ENCODE results near the gene PLSCR1.
A peak's percentile ranks its signal among the peaks of the same experiment; 100 is the strongest.

The PLSCR1 gene

GRCh38 chr3:146544002-146544928 is at the start of gene PLSCR1:
Gene PLSCR1, minus strand, starts transcription at chr3:146544607. Its CDS starts 8,055 bp downstream, at chr3:146536552.
- DNase-seq: peak; percentile 87

GRCh38 chr3:146593776-146594175 is 49.4 kb upstream of the PLSCR1 start:
- DNase-seq: no peak

- DNase-seq: no peak
These were observed 46.1 kb upstream of the PLSCR1 start for GRCh38 chr3:146590521-146590920.

- DNase-seq: no peak
These were observed 45.6 kb upstream of the PLSCR1 start for GRCh38 chr3:146589899-146590508.

- DNase-seq: no peak
These were observed 40.7 kb upstream of the PLSCR1 start for GRCh38 chr3:146585156-146585555.

- no peak for DNase-seq
These were observed 37.6 kb upstream of the PLSCR1 start for GRCh38 chr3:146581951-146582467.

GRCh38 chr3:146581080-146581601 is 36.7 kb upstream of the PLSCR1 start:
- DNase-seq: no peak

- DNase-seq: no peak
These were observed 33.3 kb upstream of the PLSCR1 start for GRCh38 chr3:146577662-146578061.

- no peak for DNase-seq
These were observed 31.2 kb upstream of the PLSCR1 start for GRCh38 chr3:146575636-146576035.

GRCh38 chr3:146574173-146574572 is 29.8 kb upstream of the PLSCR1 start:
- no peak for DNase-seq

- no peak for DNase-seq
These were observed 24.9 kb upstream of the PLSCR1 start for GRCh38 chr3:146569314-146569713.

GRCh38 chr3:146566138-146566537 is 21.7 kb upstream of the PLSCR1 start:
- no peak for DNase-seq

- DNase-seq: no peak
These were observed 17.5 kb upstream of the PLSCR1 start for GRCh38 chr3:146561879-146562278.

- DNase-seq: no peak
These were observed 17.1 kb upstream of the PLSCR1 start for GRCh38 chr3:146561463-146561862.

GRCh38 chr3:146560678-146561077 is 16.3 kb upstream of the PLSCR1 start:
- no peak for DNase-seq

GRCh38 chr3:146559388-146559787 is 15.0 kb upstream of the PLSCR1 start:
- no peak for DNase-seq

GRCh38 chr3:146558781-146559180 is 14.4 kb upstream of the PLSCR1 start:
- no peak for DNase-seq

- DNase-seq: no peak
These were observed 13.3 kb upstream of the PLSCR1 start for GRCh38 chr3:146557745-146558144.

GRCh38 chr3:146555311-146555710 is 10.9 kb upstream of the PLSCR1 start:
- no peak for DNase-seq

- DNase-seq: no peak
These were observed 9.8 kb upstream of the PLSCR1 start for GRCh38 chr3:146554151-146554760.

GRCh38 chr3:146550743-146551510 is 6.5 kb upstream of the PLSCR1 start:
- DNase-seq: no peak

- no peak for DNase-seq
These were observed 5.7 kb upstream of the PLSCR1 start for GRCh38 chr3:146550070-146550615.

Data from activated T-cell treated with anti-CD3 and anti-CD28 coated beads, Interleukin-2, amount 50 U/mL, for 48 hours (primary cell).